Kasumi-1 (cell line): ENCODE data around the gene P2RY12.

Source experiments
- DNase-seq, 2 experiments: peaks; one replicate each; lab custom pipeline; 2025; lab: John Stamatoyannopoulos, UW

Gene P2RY12

DNA sequence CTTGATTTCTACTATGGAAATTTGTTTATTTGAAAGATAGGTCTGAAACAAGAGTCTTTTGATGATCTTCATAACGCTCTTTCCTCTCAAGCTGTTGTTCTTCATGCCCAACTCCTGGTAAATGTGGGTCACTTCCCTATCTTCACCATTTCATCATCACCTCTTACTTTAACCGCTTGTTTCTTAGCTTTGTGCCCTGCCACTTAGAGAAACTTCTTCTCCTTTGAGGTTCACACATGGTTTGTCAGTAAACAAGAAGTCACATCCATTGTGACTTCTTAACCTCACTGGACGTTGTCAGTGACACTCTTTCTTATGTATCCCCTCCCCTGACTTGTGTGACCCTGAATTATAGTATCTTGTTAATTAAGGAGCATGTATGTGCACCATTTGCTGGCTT, 38.3 kb downstream of the P2RY12 start:
- DNase-seq = peak; percentile 59 to 64

- no peak for DNase-seq
These were observed 38.7 kb downstream of the P2RY12 start for GRCh38 chr3:151345859-151346258.

GRCh38 chr3:151331696-151332095, 52.9 kb downstream of the P2RY12 start:
- DNase-seq = no peak

GRCh38 chr3:151330899-151331298, 53.7 kb downstream of the P2RY12 start:
- peak; percentile 16 to 26 for DNase-seq

DNA sequence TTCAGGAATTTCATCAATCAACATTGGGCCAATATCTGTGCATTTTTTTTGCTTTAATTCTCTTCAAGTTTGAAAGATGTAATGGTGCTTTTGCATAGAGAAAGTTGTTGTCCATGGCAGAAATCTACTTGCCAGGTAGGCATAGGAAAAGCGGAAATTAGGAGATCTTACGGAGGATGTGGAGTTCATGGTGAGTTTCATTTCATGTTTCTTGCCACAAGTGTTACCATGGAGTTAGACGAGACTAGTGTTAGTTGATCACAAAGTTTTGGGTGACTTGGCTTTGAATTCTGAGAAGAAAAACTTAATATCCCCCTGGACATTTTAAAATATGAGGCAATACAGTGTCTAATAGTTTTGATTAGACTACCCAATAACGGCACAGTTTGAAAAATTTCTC, 54.2 kb downstream of the P2RY12 start:
- DNase-seq = no peak

- DNase-seq = peak; percentile 37 to 56
These were observed 55.2 kb downstream of the P2RY12 start, which contains the start of gene P2RY13 for GRCh38 chr3:151329363-151329762. TSS of gene P2RY13 (minus strand) at chr3:151329549. CDS start at chr3:151329528, 21 bp downstream.

- peak; percentile 65 to 76 for DNase-seq
These were observed 56.1 kb downstream of the P2RY12 start for GRCh38 chr3:151328298-151328995.

GRCh38 chr3:151327571-151328198, 56.9 kb downstream of the P2RY12 start:
- peak; percentile 43 to 71 for DNase-seq

GRCh38 chr3:151322511-151322910, 62.0 kb downstream of the P2RY12 start:
- no peak for DNase-seq

DNA sequence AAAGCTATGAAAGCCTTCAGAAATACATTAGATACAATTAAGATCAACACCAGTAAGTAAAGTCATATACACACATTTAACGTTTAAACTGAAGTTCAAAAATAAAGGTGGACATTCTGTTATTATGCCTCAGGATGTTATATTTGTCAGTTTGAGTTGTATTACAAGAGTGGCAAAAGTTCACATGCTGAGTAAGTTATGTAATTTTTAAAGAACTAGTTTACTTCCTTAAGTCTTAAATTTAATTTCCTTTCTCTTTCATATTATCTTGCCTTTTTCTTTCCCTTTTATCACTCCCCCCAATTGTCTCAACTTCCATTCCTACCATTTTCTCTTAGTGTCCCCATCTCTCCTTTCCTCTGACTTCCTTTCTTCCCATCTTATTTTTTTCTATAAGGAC, 63.0 kb downstream of the P2RY12 start:
- no peak for DNase-seq

- DNase-seq = no peak
These were observed 64.4 kb downstream of the P2RY12 start for GRCh38 chr3:151320131-151320530.

GRCh38 chr3:151319628-151320027, 64.9 kb downstream of the P2RY12 start:
- no peak for DNase-seq

DNA sequence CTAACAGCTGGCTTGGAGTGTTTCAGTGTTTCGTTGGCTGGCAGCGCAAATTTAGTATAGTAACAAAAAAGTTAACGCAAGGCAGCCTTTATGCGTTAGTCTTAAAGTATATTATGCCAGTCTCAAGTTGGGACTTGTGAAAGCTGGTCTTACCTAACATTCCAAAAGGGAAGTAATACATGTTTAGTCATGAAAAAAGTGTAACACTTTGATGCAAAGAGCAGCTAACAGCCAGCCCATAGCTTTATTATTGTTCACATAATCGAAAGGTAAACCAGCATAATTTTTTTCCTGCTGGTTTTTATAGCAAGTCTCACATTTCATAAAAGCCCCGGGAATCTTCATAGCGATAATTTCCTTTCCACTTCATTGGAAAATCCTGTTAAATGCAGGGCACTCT, 65.6 kb downstream of the P2RY12 start:
- no peak for DNase-seq

DNA sequence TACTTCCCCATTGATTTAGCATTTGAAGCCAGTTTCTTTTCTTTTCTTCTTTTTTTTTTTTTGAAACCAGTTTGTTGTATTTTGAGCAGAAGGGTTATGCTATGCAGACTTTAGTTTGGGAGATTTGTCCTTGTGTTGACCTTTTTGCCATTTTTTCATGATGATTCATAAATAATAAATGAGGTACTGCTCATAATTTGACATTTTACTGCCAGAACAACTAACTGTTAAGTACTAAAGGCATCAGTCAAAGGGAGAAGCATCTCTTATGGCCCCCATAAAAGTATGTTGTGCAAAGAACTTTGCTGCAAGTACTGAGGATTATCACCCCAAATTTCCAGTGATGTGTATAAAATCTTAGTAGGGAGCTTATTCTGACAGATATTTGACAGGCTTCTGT, 66.2 kb downstream of the P2RY12 start:
- no peak for DNase-seq

GRCh38 chr3:151316267-151316991, 68.1 kb downstream of the P2RY12 start, which contains the start of gene GPR87:
TSS of gene GPR87 (minus strand) at chr3:151316820. CDS start at chr3:151300100, 16,720 bp downstream.
- no peak for DNase-seq

GRCh38 chr3:151315846-151316245, 68.7 kb downstream of the P2RY12 start:
- DNase-seq = no peak

- no peak for DNase-seq
These were observed 69.4 kb downstream of the P2RY12 start for GRCh38 chr3:151315136-151315535.

DNA sequence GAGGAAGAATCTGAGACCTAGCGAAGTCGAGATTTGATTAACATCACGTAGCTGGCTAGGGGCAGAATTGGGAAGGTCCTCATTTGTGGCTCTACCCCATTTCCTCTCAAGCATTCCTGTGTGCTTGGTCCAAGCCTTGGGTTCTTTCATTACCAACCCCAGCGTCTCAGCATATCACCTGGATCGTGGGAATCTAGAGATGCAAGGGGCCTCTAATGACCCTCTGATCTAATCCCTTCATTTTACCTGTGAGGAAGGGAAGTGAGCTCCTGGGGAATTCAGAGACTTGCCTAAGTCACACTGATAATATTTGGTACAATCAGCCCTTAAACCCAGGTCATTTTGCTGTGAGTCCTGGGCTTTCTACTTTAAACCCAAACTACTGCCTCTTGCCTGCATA, 70.0 kb downstream of the P2RY12 start:
- no peak for DNase-seq

DNA sequence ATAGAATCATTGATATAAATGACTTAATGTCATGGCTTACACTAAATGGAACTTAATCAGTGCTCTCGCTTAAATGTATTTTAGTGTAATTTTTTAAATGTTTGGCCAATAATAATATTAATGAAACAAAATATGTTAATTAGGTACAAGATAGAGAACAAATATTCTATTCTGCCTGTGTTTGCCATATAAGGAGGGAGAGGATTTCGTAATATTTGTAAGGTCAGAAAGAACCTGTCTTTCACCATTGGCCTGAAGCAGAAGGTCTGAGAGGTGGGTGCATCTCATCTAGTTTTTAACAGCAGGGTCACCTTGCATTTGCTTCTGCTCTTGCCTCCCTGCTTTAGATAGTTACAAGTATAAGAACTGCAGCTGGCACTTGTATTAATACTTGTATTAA, 70.4 kb downstream of the P2RY12 start:
- DNase-seq = no peak

DNA sequence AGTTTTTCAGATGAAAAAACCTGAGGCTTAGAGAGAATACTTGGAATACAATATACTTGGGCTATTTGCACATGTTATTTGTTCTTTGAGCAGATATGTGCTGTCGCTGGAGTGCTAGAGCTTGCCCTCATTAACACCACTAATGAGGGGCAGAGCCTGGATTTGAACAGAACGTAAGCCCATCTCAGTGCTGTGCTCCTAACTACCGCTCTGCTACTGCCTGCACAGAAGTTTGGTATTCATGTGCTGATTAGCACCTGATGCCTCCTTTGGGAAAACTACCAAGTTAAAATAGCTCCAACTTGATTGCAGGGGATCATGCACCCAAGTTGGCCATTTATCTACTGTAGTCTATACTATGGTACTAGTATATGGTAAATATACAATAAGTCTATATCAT, 71.6 kb downstream of the P2RY12 start:
- DNase-seq = no peak

DNA sequence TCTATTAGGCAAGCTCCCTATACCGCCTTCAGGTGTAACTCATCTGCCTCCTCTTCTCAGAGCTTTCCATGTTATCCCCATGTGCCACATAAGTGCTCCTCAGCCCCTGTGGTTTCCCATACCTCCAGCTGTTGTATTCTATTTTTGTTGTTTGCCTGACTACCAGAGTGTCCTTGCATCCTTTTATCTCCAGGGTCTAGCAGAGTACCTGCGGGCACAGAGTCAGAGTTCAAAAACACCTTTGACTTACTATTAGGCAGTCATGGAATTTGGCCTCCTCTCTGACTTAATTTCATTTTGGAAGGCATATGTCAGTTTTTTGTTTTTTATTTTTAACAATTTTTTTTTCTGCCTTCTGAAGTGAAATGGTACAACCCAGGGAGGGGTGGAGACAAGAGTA, 75.0 kb downstream of the P2RY12 start:
- no peak for DNase-seq

- no peak for DNase-seq
These were observed 76.7 kb downstream of the P2RY12 start for GRCh38 chr3:151307583-151308488.
